ENCODE measurements around the gene LMX1B.
"Not testable (repeated sequence)": the region's sequence is repeated elsewhere in the genome, so short reads cannot be mapped to it uniquely, and the experiment has no call there.

Gene LMX1B

DNA sequence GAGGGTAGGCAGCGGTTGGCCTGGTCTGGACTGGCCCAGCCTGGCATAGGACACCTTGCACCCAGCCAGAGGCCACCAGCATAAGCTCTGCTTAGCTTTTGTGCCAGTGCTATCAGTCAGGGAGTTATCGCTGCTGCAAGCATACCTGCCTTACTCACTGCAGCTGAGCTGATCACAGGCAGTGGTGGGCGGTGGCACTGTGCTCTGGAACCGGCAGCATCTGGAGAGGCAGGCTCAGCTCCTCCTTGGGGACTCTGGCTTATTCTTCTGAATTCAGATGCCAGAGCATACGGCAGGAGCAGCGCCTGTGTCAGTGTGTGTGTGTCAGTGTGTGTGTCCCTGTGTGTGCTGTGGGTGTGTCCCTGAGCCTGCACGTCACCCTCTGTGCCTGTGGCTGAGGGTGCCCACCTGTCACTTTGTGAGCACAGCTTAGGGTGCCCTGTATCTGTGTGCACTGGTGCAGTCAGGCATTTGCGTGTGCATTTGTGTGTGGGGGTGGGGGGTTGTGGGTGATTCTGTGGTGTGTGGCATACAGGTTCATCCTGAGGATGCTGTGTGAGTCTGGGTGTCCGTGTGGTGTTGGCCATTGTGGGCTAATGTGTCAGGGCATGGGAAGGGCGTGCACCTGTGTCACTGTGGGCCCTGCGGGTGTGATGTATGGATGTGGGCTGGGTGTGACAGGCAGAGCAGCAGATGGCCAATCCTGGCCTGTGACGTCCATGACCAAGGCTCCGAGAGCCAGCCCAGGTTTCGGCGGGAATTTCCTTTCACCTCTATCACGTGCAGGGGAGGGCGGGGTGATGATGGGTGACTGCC is 23.5 kb downstream of the LMX1B start:
- DNase-seq, result no peak

DNA sequence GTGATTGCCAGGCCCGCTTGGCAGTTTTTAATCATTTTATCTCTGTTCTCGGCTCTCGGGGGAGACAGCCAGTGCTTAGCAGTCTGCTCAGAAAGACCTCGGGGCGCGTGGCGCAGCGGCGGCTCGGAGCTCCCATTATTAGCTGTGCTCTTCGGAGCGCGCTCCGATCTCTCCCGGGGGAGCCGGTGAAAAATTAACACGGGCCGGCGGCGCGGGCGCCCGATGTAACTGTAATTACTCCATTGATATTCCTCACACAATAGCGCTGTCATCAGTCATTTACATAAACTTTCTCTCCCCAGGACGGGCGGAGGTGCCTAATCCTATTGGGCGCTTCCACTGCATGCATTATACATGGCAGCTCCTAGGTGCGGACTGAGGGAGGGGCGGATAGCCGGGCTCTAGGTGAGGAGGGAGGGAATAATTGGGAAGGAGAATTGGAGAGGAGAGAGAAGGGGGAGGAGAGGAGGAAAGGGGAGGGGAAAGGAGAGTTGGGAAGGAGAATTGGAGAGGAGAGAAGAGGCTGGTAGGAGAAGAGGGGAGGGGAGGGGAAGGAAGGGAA is 24.9 kb downstream of the LMX1B start:
- DNase-seq, result no peak

DNA sequence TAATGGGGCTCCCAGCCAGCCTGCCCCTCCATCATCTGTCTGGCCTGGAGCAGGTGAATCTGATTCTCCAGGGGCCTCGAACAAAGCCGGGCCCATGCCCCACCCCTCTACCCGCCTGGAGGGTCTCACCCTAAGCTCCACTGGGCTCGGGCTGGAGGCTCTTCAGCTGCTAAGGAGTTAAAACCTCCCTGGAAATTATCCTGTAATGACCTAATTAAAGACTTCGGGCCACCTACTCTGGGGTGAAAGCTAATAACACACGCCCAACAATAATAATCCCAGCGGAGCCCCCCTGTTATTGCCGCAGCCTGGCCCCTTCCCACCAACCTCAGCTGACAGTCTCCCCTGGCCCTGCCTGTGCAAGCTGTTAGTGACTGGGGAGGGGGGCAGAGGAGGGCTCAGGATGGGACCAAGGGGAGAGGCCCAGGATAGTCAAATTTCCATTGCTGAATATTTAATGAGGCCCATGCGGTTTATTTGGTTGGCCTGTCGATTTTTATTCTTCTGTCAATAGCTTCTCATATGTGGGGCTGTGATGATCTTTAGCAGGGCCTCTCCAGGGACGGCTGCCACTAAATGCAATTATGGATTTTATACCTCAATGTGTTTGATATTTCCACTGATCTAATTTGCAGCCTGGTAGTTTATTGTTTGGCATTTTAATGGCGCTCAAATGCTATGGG is 25.7 kb downstream of the LMX1B start:
- DNase-seq, result no peak

DNA sequence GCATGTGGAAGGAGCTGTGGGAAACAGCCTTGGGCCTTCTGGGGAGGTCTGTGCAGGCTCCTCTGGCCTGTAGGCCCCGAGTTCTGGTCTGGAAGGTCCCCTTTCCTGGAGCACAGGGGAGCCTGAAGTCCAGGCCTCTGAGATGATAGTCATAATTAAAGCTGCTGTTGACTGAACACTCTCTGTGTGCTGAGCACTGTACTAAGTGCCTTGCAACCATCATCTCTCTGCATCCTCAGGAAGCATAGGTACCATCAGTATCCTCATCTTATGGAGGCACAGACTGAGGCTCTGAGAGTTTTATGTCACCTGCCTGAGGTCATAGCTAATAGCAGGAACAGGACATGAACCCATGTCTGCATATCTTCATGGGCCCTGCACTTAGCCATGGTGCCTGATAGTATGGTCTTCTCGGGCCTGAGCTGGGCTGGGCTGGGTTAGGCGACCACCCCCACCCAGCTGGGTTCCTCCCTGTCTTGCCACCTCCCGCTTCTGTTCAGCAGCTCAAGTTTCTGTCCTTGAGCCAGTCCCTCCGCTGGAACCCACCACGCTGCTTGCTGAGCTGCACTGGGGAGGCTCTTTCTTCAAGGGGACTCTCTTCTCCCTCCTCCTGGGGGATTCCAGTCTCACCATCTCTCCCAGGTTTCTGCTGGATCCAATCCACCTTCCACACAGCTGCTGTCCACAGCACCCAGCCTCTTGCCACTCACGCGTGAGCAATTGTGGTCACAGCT is 27.6 kb downstream of the LMX1B start:
- DNase-seq, result no peak

DNA sequence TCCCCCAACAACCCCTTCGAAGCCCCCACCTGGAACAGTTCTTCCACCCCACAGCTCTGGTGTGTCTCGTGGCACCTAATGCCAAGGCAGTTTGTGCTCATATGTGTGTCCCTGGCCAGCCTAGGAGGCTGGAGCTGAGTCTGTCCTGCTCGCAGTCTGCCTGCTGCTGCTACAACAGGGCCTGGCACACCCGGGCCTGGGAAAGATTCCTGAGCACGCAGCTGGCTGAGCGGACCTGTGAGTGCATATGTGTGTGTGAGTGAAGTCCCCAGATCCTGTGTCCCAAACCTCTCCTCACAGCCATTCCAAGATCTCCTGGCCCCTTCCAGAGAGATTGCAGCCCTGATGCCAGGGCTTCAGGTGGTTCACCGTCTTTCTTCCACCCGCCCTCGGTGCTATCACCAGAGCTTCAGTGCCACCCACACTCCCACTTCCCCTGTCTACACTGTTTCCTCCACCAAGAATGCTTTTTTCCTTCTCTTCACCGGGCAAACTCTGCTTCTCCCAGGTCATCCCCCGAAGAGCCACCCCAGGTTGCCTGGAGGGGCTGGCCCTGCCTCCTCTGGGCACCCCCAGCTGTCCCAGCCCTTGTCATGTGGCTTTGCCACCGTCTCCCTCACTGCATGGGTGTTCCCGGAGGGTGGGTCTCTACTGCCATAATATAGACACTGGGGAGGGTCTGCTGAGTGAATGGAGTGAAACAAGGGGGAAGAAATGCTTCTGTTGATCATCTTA is 28.4 kb downstream of the LMX1B start:
- DNase-seq, result no peak

DNA sequence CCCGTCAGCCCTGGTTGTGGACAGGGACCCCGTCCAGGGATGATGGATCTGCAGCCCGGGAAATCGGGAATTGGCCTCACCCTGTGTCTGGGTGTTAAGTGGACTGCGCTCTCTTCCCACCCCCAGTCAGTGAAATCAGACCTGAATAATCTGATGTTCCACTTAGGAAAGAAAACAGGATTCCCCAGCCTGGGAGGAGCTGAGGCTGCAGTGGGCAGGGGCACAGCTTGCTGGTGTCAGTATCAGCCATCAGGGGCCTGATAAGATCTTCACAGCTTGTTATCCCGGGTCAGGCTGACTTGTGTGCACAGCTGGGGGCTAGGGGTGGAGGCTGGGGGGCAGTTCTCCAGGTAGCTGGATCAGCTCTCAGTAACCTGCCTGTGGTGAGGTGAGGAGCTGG is 29.1 kb downstream of the LMX1B start:
- DNase-seq, result no peak

DNA sequence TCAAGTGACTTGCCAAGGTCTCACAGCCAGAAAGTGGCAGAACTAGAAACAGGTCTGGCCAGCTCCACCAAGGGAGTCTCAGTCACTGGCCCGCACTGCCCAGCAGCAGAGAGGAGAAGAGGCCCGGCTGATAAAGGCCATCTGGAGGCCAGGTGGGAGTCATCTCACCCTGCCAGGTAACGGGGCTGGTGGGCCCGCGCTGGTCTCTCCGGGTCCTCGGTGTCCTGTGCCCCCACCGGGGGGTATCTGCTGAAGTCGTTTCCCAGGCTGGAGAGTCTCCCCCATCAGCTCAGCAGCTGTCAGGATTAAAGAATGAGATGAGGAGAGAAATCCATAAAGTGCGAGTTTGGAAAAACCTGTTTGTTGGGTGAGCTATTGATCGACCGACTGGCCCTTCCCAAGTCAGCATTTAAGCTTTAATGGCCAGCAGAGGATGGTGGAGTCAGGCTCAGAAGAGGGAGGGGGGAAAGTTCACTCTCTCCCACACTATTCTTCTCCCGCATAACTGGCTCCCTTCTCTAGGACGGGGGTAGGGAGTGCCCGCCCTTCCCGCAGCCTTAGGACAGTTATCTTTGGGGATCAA is 30.3 kb downstream of the LMX1B start:
- no peak for DNase-seq

DNA sequence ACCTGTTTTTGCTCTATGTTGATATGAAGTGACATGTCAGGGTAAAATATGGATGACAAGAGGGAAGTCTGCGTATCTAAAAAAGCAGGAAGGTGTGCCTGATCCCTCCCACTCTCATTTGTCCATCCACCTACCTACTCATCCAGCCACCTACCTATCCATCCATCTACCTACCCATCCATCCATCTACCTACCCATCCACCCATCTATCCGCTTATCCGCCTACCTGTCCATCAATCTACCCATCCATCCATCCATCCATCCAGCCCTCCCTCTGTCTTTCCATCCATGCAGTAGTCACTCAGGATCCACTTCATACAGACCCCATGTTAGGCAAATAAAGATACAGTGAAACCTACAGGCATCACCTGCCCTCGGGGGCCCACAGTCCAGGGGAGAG is 32.4 kb downstream of the LMX1B start:
- DNase-seq, result no peak

DNA sequence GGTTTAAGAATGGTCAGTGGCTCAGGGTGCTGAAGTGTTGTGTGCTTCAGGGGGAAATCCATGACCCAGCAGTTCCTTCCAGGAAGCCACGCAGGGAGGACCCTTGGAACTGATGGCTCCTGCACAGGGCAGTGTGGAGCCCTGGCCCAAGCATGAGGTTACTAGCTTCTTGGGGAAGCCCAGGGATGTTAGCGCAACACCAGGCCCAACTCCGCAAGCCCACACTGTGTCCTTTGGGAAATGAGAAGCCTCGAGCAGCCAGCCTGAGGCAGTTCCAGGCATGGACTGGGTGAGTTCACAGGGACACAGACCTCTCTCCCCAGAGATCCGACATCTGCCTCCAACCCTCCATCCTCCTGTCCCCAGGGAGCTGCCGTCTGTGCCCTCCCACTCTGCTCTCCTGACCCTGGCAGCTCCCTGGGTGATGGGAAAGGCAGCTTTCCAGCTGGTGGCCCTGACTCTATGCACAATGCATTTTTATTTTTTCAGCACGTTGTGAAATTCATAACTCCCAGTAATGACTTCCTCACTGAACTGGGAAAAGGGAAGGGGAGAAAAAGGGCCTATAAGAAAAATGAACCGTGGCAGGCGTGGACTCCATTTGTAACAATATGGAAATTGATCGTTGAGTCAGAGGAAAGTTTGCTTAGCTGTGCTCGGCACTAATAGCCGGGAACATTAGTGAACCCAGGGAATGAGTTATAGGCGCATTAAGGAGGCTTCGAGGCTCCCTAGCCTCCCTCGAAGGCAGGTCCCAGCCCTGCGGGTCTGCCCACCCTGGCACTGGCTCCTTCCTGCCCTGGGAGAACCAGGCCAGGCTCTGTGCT is 34.1 kb downstream of the LMX1B start:
- DNase-seq, result no peak

DNA sequence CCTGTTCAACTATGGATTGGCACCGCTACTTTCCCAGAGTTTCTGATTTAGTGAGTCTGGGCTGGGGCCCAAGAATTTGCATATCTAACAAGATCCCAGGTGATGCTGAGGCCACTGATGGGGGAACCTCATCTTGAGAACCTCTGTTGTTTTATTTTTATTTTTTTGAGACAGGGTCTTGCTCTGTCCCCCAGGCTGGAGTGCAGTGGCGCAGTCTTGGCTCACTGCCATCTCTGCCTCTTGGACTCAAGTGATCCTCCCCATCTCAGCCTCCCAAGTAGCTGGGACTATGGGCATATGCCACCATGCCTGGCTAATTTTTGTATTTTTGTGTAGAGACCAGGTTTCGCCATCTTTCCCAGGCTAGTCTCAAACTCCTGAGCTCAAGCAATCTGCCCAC is 35.7 kb downstream of the LMX1B start:
- DNase-seq, result no peak

DNA sequence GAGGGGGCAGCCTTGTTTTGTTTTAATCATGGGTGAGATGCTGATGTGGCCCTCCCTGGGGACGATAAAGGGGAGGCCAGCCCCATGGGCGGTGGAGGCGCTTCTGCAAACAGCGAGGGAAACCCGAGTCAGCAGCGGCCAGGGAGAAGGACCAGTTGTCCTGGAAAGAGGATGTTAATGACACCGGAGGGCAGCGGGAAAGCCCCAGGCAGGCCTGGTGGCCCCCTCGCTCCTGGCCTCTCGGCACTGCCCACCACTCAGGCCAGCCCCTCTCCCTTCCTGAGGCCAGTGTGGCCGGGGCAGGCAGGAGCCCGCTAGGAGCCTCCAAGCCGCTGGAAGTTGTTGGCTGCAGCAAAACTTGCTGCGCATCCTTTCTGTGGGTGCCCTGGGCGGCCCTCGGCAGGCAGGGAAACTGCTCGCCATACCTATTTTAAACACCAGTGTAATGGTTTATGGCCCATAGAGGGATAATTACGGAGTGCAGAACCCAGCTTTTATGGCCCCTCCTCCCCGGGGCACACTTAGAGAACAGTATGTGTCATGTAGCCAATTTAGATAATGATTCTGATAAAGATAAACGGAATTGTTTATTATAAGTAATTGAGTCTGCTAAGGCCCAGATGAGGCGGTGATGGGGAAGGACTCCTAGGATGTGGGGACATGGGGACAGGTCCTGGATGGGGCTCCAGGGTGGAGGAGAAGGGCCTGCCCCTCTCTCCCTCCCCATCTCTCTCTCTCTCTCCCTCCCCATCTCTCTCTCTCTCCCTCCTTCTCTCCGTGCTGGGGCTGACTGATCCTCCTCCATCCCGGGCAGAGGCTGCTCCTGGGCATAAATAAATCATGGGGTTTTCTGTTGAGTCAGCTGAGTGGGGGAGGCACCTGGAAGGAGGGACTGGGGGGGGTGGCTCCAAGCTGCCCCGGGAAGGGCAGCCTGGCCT is 36.9 kb downstream of the LMX1B start:
- no peak for DNase-seq

DNA sequence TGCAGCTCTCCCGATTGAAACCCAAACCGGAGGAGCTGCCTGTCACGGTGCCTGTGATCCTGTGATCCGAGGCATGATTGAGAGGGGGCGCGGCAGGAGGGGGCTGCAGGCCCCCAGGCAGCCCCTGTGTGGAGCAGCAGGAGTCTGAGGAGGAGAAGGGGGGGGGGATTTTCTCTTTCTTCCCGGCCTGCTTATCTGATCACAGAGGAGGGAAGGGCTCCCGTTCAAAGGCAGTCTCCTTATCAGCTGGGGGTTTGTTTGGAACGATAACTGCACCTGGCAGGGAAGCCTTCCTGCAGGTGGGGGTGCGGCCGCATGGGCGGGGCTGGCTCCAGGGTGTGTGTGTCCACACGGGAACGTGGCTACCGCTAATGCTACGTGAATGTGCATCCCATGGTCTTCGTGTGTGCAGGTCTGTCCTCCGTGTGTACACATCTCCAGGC is 38.4 kb downstream of the LMX1B start:
- DNase-seq, result no peak

DNA sequence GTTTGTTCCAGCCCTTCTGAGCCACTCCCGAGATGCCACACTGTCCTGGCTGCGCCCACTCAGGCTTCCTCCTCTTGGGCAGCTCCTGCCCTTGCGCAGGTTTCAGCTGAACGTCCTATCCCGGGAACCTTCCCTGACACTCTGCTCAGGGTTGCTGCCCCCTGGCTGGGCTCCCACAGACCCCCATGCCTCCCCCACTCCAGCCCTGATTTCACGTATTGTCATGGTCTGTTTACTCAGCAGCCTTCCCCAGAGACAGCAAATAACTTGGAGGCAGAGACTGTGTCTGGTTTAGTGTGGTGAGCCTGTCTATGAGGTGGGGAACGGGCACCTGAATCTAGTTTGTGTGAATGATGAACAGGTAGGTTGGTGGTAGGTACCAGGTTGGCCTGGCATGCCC is 40.4 kb downstream of the LMX1B start:
- DNase-seq, result no peak

DNA sequence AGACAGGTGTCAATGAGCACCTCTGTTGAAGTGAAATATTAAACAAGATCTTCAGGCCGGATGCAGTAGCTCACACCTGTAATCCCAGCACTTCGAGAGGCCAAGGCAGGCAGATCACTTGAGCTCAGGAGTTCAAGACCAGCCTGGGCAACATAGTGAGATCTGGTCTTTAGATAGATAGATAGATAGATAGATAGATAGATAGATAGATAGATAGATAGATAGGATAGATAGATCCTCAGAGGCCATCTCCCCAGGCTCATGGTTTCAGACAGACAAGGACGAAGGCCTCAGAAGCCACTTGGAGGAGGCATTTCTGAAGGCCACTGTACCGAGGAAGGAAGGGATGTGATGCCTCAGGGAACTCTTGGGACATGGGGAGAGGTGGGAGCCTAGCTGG is 42.5 kb downstream of the LMX1B start:
- DNase-seq, result not testable (repeated sequence)

DNA sequence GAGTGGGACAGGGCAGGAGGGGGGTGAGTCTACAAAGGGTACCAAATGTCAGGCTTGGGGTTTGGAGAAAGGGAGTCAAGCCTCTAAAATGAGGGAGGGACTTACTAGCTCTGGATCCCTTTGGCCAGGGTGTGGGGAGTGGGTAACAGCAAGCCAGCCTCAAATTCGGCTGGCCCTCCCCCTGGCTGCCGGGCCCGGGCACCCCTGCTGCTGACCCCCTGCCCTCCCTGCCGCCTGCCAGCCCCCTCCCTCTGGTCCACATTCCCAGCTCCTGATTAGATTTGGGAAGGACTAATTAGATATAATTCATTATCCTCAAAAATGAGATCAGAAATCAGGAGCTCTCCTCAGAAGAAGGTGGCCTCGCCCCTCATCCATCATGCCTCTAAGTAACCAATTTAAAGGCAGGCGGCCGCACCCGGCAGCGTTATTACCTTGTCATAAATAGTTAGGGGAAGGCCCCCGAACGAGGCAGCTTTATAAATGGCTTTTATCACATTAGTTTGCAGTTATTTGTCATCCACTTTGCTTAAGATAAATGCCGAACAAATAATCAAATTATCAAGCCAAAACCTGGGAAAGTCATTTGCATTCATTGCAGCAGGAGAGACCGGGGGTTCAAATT is 44.6 kb downstream of the LMX1B start:
- DNase-seq, result no peak

DNA sequence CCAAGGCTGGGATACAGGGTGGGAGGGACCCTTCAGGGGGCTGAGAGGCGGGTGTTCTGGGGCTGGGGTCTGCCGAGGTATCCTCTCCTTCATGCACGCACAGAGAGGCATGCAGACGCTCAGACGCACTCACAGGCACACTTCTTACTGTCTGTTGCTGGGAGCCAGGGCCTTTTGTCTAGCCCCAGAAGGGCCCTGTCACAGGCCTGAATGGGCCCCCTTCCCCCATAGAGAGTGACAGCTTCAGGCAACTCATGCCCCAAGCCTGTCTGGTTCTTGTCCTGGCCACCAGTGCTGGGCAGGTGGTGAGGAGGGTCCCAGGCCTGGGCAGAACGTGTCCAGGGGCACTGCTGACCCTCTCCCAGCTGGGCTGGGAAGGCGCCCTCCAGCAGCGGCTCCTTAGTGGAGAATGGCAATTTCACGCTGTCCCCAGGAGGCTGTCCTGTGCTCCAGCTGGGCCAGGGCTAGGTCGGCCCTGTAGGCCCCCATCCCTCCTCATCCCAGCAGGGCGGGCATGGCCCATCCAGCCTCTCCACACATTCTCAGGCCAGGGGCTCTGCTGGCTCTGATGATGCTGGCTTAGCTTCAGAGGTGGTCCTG is 45.3 kb downstream of the LMX1B start:
- no peak for DNase-seq

DNA sequence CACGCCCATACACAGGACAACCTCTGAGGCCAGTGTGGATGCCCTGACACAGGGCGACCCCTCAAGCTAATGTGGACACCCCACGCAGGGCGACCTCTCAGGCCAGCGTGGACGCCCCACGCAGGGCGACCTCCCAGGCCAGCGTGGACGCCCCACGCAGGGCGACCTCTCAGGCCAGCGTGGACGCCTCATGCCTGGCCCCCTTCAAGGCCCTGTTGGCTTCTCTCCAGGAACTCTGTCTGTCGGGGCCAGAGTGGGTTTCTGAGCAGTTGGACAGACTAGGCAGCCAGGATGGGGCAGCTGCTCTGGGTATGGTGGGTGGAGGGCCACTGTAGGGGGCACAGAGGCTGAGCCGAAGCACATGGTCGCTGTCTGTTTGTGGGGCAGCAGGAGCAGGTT is 47.4 kb downstream of the LMX1B start:
- no peak for DNase-seq

DNA sequence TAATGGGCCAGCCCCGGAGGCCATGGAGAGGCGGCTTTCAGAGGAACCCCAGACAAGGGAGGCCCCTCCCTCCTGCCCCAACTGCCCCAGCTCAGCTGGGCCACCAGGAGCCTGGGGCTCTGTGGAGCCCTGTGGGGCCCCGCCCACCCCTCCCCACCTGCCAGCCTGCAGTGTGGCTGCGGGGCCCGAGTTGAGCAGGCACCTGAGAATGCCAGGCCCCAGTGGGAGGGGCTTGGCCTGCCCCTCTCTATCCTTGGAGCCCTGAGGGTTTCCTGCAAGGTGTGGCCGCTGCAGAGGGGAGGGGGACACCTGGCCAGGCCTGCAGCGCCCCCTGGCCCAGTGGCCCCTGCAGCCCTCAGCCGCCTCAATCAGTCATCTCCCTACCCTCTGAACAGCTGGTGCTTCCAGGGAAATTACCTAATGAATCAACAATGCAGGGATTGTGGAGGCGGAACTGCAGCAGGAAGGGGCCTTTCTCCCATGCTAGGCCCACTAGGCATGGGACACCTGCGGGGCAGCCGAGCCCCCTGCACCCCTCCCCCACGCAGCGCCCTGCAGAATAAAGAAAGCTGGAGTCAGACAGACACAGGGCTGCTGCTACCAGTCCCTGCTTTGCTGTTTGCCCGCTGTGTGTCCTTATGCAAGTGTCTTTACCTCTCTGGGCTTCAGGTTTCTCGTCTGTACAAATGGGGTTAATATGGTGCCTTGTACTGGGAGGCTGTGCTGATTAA is 48.0 kb downstream of the LMX1B start:
- DNase-seq, result no peak

DNA sequence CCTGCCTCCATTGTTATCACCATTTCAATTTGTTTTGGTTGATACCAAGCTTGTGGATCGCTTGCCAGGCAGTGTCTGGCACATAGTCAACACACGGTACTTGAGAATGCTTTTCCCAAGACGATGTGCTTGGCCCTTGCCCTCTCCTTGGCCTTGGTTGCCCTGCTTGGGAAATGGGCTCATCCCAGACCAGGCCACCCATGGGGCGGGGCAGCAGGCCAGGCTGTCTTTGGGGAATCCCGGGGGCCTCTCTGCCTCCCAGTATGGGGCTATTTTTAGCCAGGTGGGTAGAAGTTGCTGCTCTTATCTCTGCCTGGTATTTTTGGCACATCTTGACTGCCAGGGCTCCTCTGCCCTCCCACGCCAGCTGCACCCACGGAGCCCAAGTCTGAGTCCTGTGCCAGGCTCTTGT is 49.9 kb downstream of the LMX1B start:
- DNase-seq, result no peak

Data from activated CD4-positive, alpha-beta T cell treated with anti-CD3 and anti-CD28 coated beads for 1 hour (primary cell).